ENCODE data around the gene TCP10L. TPM values are rescaled to one million over a fixed set of nuclear protein-coding genes. Genes with fewer than 3 reads are reported as not detected.
"Not testable (repeated sequence)": the region's sequence is repeated elsewhere in the genome, so short reads cannot be mapped to it uniquely, and the experiment has no call there.

The TCP10L gene
- total RNA-seq, 1 donor from 2014 or later = 1.3 TPM

- Mint-ChIP-seq H3K4me3 (ENCODE audit: unreplicated experiment) (no peak overlapping the region), H3K27me3 (ENCODE audit: unreplicated experiment) (peaks cover 15% of the 10 kb centered on the region), H3K27ac (ENCODE audit: unreplicated experiment) (no peak overlapping the region), H3K9me3 (ENCODE audit: unreplicated experiment) (peaks cover 17% of the 10 kb centered on the region), H3K36me3 (ENCODE audit: unreplicated experiment) (no peaks in the 10 kb centered on the region), H3K4me1 (ENCODE audit: unreplicated experiment) (peaks cover 13% of the 10 kb centered on the region)
- no peak for DNase-seq (ENCODE audit: extremely low spot score, unreplicated experiment)
- TF ChIP-seq CTCF (IDR thresholded peaks at IDR 0.05) = no peak
Measured at GRCh38 chr21:32566741-32567389, 18.5 kb downstream of the TCP10L start.

- no peak for DNase-seq (ENCODE audit: extremely low spot score, unreplicated experiment)
- no peak overlapping the region for H3K27ac Mint-ChIP-seq (ENCODE audit: unreplicated experiment)
- no peak overlapping the region for H3K4me3 Mint-ChIP-seq (ENCODE audit: unreplicated experiment)
- H3K36me3 Mint-ChIP-seq (ENCODE audit: unreplicated experiment) = no peaks in the 10 kb centered on the region
- TF ChIP-seq CTCF (IDR thresholded peaks at IDR 0.05) = no peak
- peaks cover 13% of the 10 kb centered on the region for H3K4me1 Mint-ChIP-seq (ENCODE audit: unreplicated experiment)
- H3K27me3 Mint-ChIP-seq (ENCODE audit: unreplicated experiment) = peaks cover 14% of the 10 kb centered on the region
- H3K9me3 Mint-ChIP-seq (ENCODE audit: unreplicated experiment) = peaks cover 17% of the 10 kb centered on the region
Measured at GRCh38 chr21:32565856-32566465, 19.4 kb downstream of the TCP10L start.

- TF ChIP-seq CTCF (IDR thresholded peaks at IDR 0.05) = no peak
- no peak overlapping the region for H3K4me3 Mint-ChIP-seq (ENCODE audit: unreplicated experiment)
- peaks cover 17% of the 10 kb centered on the region for H3K9me3 Mint-ChIP-seq (ENCODE audit: unreplicated experiment)
- H3K27ac Mint-ChIP-seq (ENCODE audit: unreplicated experiment) = no peak overlapping the region
- no peak for DNase-seq (ENCODE audit: extremely low spot score, unreplicated experiment)
- no peaks in the 10 kb centered on the region for H3K36me3 Mint-ChIP-seq (ENCODE audit: unreplicated experiment)
- peaks cover 17% of the 10 kb centered on the region for H3K27me3 Mint-ChIP-seq (ENCODE audit: unreplicated experiment)
- H3K4me1 Mint-ChIP-seq (ENCODE audit: unreplicated experiment) = no peaks in the 10 kb centered on the region
Measured at GRCh38 chr21:32562915-32563314, 22.4 kb downstream of the TCP10L start.

- peaks cover 20% of the 10 kb centered on the region for H3K27me3 Mint-ChIP-seq (ENCODE audit: unreplicated experiment)
- DNase-seq (ENCODE audit: extremely low spot score, unreplicated experiment) = no peak
- H3K9me3 Mint-ChIP-seq (ENCODE audit: unreplicated experiment) = peaks cover 17% of the 10 kb centered on the region
- H3K4me1 Mint-ChIP-seq (ENCODE audit: unreplicated experiment) = no peaks in the 10 kb centered on the region
- H3K36me3 Mint-ChIP-seq (ENCODE audit: unreplicated experiment) = no peaks in the 10 kb centered on the region
- no peak overlapping the region for H3K4me3 Mint-ChIP-seq (ENCODE audit: unreplicated experiment)
- TF ChIP-seq CTCF (IDR thresholded peaks at IDR 0.05) = peak; percentile 57
- H3K27ac Mint-ChIP-seq (ENCODE audit: unreplicated experiment) = no peak overlapping the region
Measured at GRCh38 chr21:32562426-32562825, 22.9 kb downstream of the TCP10L start.

GRCh38 chr21:32561476-32561875 is 23.8 kb downstream of the TCP10L start:
- Mint-ChIP-seq H3K27me3 (ENCODE audit: unreplicated experiment) (peaks cover 20% of the 10 kb centered on the region), H3K9me3 (ENCODE audit: unreplicated experiment) (peaks cover 17% of the 10 kb centered on the region)
- DNase-seq (ENCODE audit: extremely low spot score, unreplicated experiment); H3K36me3 Mint-ChIP-seq (ENCODE audit: unreplicated experiment); H3K4me3 Mint-ChIP-seq (ENCODE audit: unreplicated experiment); H3K27ac Mint-ChIP-seq (ENCODE audit: unreplicated experiment); H3K4me1 Mint-ChIP-seq (ENCODE audit: unreplicated experiment): not testable (repeated sequence)
